DOHH2 (cell line): ENCODE results near the gene RIN2.

Experiments used
- EZH2phosphoT487 ChIP-seq: fragments of 200-600 bp; sonication (generic); IDR thresholded peaks from 2 replicates; pipeline ENCODE4 v1.6.1; 2017; ENCODE audit warnings: borderline replicate concordance, mild to moderate bottlenecking, antibody characterized with exemption, low read length, moderate library complexity, mixed read lengths
- TF ChIP-seq, protein P1 (sequence below): fragments of 200-600 bp; sonication (generic); IDR thresholded peaks from one replicate; pipeline ENCODE4 v1.5.1; 2014; ENCODE audit warnings: antibody characterized with exemption, mild to moderate bottlenecking, low read depth, low read length; ENCODE audit not compliant: poor library complexity, severe bottlenecking

DNA sequence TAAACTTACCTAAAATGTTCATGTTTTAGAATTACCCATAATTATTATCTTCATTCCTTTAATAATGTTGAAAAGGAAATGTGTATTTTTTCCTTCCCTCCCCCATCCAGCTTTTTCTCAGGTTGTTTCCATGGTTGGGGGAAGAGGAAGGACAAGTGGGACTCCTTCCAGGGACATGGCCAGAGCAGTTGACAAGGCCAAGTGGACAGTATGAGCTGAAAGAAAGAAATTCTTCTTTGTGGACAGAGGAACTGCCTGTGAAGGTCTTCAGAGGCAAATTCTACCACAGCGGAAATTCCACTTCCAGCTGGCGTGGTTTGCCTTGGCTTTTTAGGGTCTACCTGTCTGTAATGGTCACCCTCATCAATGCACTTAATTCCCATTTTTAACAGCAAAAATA is 33.8 kb downstream of the RIN2 start:
- TF ChIP-seq, protein P1, sequence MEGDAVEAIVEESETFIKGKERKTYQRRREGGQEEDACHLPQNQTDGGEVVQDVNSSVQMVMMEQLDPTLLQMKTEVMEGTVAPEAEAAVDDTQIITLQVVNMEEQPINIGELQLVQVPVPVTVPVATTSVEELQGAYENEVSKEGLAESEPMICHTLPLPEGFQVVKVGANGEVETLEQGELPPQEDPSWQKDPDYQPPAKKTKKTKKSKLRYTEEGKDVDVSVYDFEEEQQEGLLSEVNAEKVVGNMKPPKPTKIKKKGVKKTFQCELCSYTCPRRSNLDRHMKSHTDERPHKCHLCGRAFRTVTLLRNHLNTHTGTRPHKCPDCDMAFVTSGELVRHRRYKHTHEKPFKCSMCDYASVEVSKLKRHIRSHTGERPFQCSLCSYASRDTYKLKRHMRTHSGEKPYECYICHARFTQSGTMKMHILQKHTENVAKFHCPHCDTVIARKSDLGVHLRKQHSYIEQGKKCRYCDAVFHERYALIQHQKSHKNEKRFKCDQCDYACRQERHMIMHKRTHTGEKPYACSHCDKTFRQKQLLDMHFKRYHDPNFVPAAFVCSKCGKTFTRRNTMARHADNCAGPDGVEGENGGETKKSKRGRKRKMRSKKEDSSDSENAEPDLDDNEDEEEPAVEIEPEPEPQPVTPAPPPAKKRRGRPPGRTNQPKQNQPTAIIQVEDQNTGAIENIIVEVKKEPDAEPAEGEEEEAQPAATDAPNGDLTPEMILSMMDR: no peak
- TF ChIP-seq EZH2phosphoT487: no peak
